ENCODE results near the gene PIK3R6. TPM values are rescaled to one million over a fixed set of nuclear protein-coding genes. Genes with fewer than 3 reads are reported as not detected.

Gene PIK3R6
- total RNA-seq, 1 donor from 2014 or later, result 0.52 TPM

- Histone ChIP-seq H3K27me3 (ENCODE audit: control insufficient read depth in 3 of 3, insufficient read depth in 3 of 3, low read length in 3 of 3) (peaks cover 3 to 23% (median 12%) of the 10 kb centered on the region in 3 donors), H3K9me3 (ENCODE audit: control insufficient read depth in 3 of 3, low read length in 3 of 3) (peaks cover 0 to 3% (median 0%) of the 10 kb centered on the region in 3 donors), H3K4me3 (ENCODE audit: low read length in 3 of 3) (no peak overlapping the region), H3K27ac (ENCODE audit: low read depth, low read length) (no peak overlapping the region), H3K9ac (ENCODE audit: low read depth in 1 of 3, low read length in 3 of 3) (no peak overlapping the region), H3K4me1 (ENCODE audit: control insufficient read depth in 3 of 3, insufficient read depth in 3 of 3, low read length in 3 of 3) (no peaks in the 10 kb centered on the region), H3K36me3 (ENCODE audit: control insufficient read depth in 3 of 3, insufficient read depth in 3 of 3, low read length in 3 of 3) (no peaks in the 10 kb centered on the region)
Observed at GRCh38 chr17:8828517-8828875, 39.0 kb downstream of the PIK3R6 start.

GRCh38 chr17:8826808-8827435, 40.6 kb downstream of the PIK3R6 start:
- no peak overlapping the region for H3K4me3 ChIP-seq (ENCODE audit: low read length in 3 of 3)
- H3K27ac ChIP-seq (ENCODE audit: low read depth, low read length), result no peak overlapping the region
- H3K9ac ChIP-seq (ENCODE audit: low read depth in 1 of 3, low read length in 3 of 3), result no peak overlapping the region
- no peaks in the 10 kb centered on the region for H3K4me1 ChIP-seq (ENCODE audit: control insufficient read depth in 3 of 3, insufficient read depth in 3 of 3, low read length in 3 of 3)
- H3K9me3 ChIP-seq (ENCODE audit: control insufficient read depth in 3 of 3, low read length in 3 of 3), result peaks cover 0 to 3% (median 0%) of the 10 kb centered on the region in 3 donors
- H3K36me3 ChIP-seq (ENCODE audit: control insufficient read depth in 3 of 3, insufficient read depth in 3 of 3, low read length in 3 of 3), result no peaks in the 10 kb centered on the region
- peaks cover 0 to 19% (median 4%) of the 10 kb centered on the region in 3 donors for H3K27me3 ChIP-seq (ENCODE audit: control insufficient read depth in 3 of 3, insufficient read depth in 3 of 3, low read length in 3 of 3)

- Histone ChIP-seq H3K4me1 (ENCODE audit: control insufficient read depth in 3 of 3, insufficient read depth in 3 of 3, low read length in 3 of 3) (no peaks in the 10 kb centered on the region), H3K4me3 (ENCODE audit: low read length in 3 of 3) (no peak overlapping the region), H3K27ac (ENCODE audit: low read depth, low read length) (no peak overlapping the region), H3K27me3 (ENCODE audit: control insufficient read depth in 3 of 3, insufficient read depth in 3 of 3, low read length in 3 of 3) (peaks cover 0 to 25% (median 0%) of the 10 kb centered on the region in 3 donors), H3K9ac (ENCODE audit: low read depth in 1 of 3, low read length in 3 of 3) (no peak overlapping the region), H3K36me3 (ENCODE audit: control insufficient read depth in 3 of 3, insufficient read depth in 3 of 3, low read length in 3 of 3) (no peaks in the 10 kb centered on the region), H3K9me3 (ENCODE audit: control insufficient read depth in 3 of 3, low read length in 3 of 3) (peaks cover 0 to 3% (median 0%) of the 10 kb centered on the region in 3 donors)
Observed at GRCh38 chr17:8825802-8826201, 41.7 kb downstream of the PIK3R6 start.

- Histone ChIP-seq H3K9ac (ENCODE audit: low read depth in 1 of 3, low read length in 3 of 3) (no peak overlapping the region), H3K36me3 (ENCODE audit: control insufficient read depth in 3 of 3, insufficient read depth in 3 of 3, low read length in 3 of 3) (no peaks in the 10 kb centered on the region), H3K9me3 (ENCODE audit: control insufficient read depth in 3 of 3, low read length in 3 of 3) (peaks cover 0 to 3% (median 0%) of the 10 kb centered on the region in 3 donors), H3K27ac (ENCODE audit: low read depth, low read length) (no peak overlapping the region), H3K4me3 (ENCODE audit: low read length in 3 of 3) (no peak overlapping the region), H3K27me3 (ENCODE audit: control insufficient read depth in 3 of 3, insufficient read depth in 3 of 3, low read length in 3 of 3) (peaks cover 0 to 16% (median 0%) of the 10 kb centered on the region in 3 donors), H3K4me1 (ENCODE audit: control insufficient read depth in 3 of 3, insufficient read depth in 3 of 3, low read length in 3 of 3) (no peaks in the 10 kb centered on the region)
Observed at GRCh38 chr17:8823279-8823678, 44.2 kb downstream of the PIK3R6 start.

- Histone ChIP-seq H3K36me3 (ENCODE audit: control insufficient read depth in 3 of 3, insufficient read depth in 3 of 3, low read length in 3 of 3) (no peaks in the 10 kb centered on the region), H3K9ac (ENCODE audit: low read depth in 1 of 3, low read length in 3 of 3) (no peak overlapping the region), H3K27ac (ENCODE audit: low read depth, low read length) (no peak overlapping the region), H3K27me3 (ENCODE audit: control insufficient read depth in 3 of 3, insufficient read depth in 3 of 3, low read length in 3 of 3) (peaks cover 0 to 12% (median 0%) of the 10 kb centered on the region in 3 donors), H3K4me3 (ENCODE audit: low read length in 3 of 3) (no peak overlapping the region), H3K9me3 (ENCODE audit: control insufficient read depth in 3 of 3, low read length in 3 of 3) (peaks cover 0 to 3% (median 0%) of the 10 kb centered on the region in 3 donors), H3K4me1 (ENCODE audit: control insufficient read depth in 3 of 3, insufficient read depth in 3 of 3, low read length in 3 of 3) (no peaks in the 10 kb centered on the region)
Observed at GRCh38 chr17:8822401-8823035, 45.0 kb downstream of the PIK3R6 start.

GRCh38 chr17:8821446-8822105, 45.9 kb downstream of the PIK3R6 start:
- Histone ChIP-seq H3K4me1 (ENCODE audit: control insufficient read depth in 3 of 3, insufficient read depth in 3 of 3, low read length in 3 of 3) (no peaks in the 10 kb centered on the region), H3K27me3 (ENCODE audit: control insufficient read depth in 3 of 3, insufficient read depth in 3 of 3, low read length in 3 of 3) (peaks cover 0 to 10% (median 0%) of the 10 kb centered on the region in 3 donors), H3K4me3 (ENCODE audit: low read length in 3 of 3) (no peak overlapping the region), H3K27ac (ENCODE audit: low read depth, low read length) (no peak overlapping the region), H3K9me3 (ENCODE audit: control insufficient read depth in 3 of 3, low read length in 3 of 3) (peaks cover 0 to 3% (median 0%) of the 10 kb centered on the region in 3 donors), H3K9ac (ENCODE audit: low read depth in 1 of 3, low read length in 3 of 3) (no peak overlapping the region), H3K36me3 (ENCODE audit: control insufficient read depth in 3 of 3, insufficient read depth in 3 of 3, low read length in 3 of 3) (no peaks in the 10 kb centered on the region)

- Histone ChIP-seq H3K4me1 (ENCODE audit: control insufficient read depth in 3 of 3, insufficient read depth in 3 of 3, low read length in 3 of 3) (no peaks in the 10 kb centered on the region), H3K4me3 (ENCODE audit: low read length in 3 of 3) (no peak overlapping the region), H3K9ac (ENCODE audit: low read depth in 1 of 3, low read length in 3 of 3) (no peak overlapping the region), H3K27ac (ENCODE audit: low read depth, low read length) (no peak overlapping the region), H3K27me3 (ENCODE audit: control insufficient read depth in 3 of 3, insufficient read depth in 3 of 3, low read length in 3 of 3) (peaks cover 0 to 10% (median 0%) of the 10 kb centered on the region in 3 donors), H3K36me3 (ENCODE audit: control insufficient read depth in 3 of 3, insufficient read depth in 3 of 3, low read length in 3 of 3) (no peaks in the 10 kb centered on the region), H3K9me3 (ENCODE audit: control insufficient read depth in 3 of 3, low read length in 3 of 3) (peaks cover 0 to 3% (median 0%) of the 10 kb centered on the region in 3 donors)
Observed at GRCh38 chr17:8820311-8821010, 47.0 kb downstream of the PIK3R6 start.

- Histone ChIP-seq H3K9ac (ENCODE audit: low read depth in 1 of 3, low read length in 3 of 3) (no peak overlapping the region), H3K27ac (ENCODE audit: low read depth, low read length) (no peak overlapping the region), H3K4me1 (ENCODE audit: control insufficient read depth in 3 of 3, insufficient read depth in 3 of 3, low read length in 3 of 3) (no peaks in the 10 kb centered on the region), H3K36me3 (ENCODE audit: control insufficient read depth in 3 of 3, insufficient read depth in 3 of 3, low read length in 3 of 3) (no peaks in the 10 kb centered on the region), H3K27me3 (ENCODE audit: control insufficient read depth in 3 of 3, insufficient read depth in 3 of 3, low read length in 3 of 3) (peaks cover 0 to 10% (median 0%) of the 10 kb centered on the region in 3 donors), H3K4me3 (ENCODE audit: low read length in 3 of 3) (no peak overlapping the region), H3K9me3 (ENCODE audit: control insufficient read depth in 3 of 3, low read length in 3 of 3) (no peaks in the 10 kb centered on the region)
Observed at GRCh38 chr17:8818654-8819330, 48.7 kb downstream of the PIK3R6 start.

GRCh38 chr17:8818047-8818446, 49.4 kb downstream of the PIK3R6 start:
- no peak overlapping the region for H3K27ac ChIP-seq (ENCODE audit: low read depth, low read length)
- H3K4me1 ChIP-seq (ENCODE audit: control insufficient read depth in 3 of 3, insufficient read depth in 3 of 3, low read length in 3 of 3), result no peaks in the 10 kb centered on the region
- no peak overlapping the region for H3K4me3 ChIP-seq (ENCODE audit: low read length in 3 of 3)
- no peaks in the 10 kb centered on the region for H3K36me3 ChIP-seq (ENCODE audit: control insufficient read depth in 3 of 3, insufficient read depth in 3 of 3, low read length in 3 of 3)
- peaks cover 0 to 3% (median 0%) of the 10 kb centered on the region in 3 donors for H3K9me3 ChIP-seq (ENCODE audit: control insufficient read depth in 3 of 3, low read length in 3 of 3)
- H3K27me3 ChIP-seq (ENCODE audit: control insufficient read depth in 3 of 3, insufficient read depth in 3 of 3, low read length in 3 of 3), result peaks cover 0 to 10% (median 0%) of the 10 kb centered on the region in 3 donors
- no peak overlapping the region for H3K9ac ChIP-seq (ENCODE audit: low read depth in 1 of 3, low read length in 3 of 3)

All from skeletal muscle tissue (tissue), 4 donors.